DMS153 (cell line): ENCODE data around the gene KCNAB1.
A peak's percentile ranks its signal among the peaks of the same experiment; 100 is the strongest.
"Not testable (repeated sequence)": the region's sequence is repeated elsewhere in the genome, so short reads cannot be mapped to it uniquely, and the experiment has no call there.

Experiments used
- DNase-seq: peaks from one replicate; lab custom pipeline; 2025; lab: John Stamatoyannopoulos, UW

Gene KCNAB1

GRCh38 chr3:156273111-156273694, 152.8 kb downstream of the KCNAB1 start:
- DNase-seq = no peak

GRCh38 chr3:156274791-156275190, 154.4 kb downstream of the KCNAB1 start:
- DNase-seq = no peak

DNA sequence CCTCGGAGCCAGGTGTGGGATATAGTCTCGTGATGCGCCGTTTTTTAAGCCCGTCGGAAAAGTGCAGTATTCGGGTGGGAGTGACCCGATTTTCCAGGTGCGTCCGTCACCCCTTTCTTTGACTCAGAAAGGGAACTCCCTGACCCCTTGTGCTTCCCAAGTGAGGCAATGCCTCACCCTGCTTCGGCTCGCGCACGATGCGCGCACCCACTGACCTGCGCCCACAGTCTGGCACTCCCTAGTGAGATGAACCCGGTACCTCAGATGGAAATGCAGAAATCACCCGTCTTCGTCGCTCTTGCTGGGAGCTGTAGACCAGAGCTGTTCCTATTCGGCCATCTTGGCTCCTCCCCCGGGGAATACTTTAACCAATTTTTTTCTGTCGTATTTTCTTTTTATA, 164.3 kb downstream of the KCNAB1 start:
- not testable (repeated sequence) for DNase-seq

GRCh38 chr3:156285626-156286025, 165.2 kb downstream of the KCNAB1 start:
- peak; percentile 1 for DNase-seq

GRCh38 chr3:156290924-156291271, 170.5 kb downstream of the KCNAB1 start:
- no peak for DNase-seq

- no peak for DNase-seq
Observed at GRCh38 chr3:156291272-156292123, 171.1 kb downstream of the KCNAB1 start.

GRCh38 chr3:156293566-156293965, 173.2 kb downstream of the KCNAB1 start:
- no peak for DNase-seq

- no peak for DNase-seq
Observed at GRCh38 chr3:156297582-156297981, 177.2 kb downstream of the KCNAB1 start.

DNA sequence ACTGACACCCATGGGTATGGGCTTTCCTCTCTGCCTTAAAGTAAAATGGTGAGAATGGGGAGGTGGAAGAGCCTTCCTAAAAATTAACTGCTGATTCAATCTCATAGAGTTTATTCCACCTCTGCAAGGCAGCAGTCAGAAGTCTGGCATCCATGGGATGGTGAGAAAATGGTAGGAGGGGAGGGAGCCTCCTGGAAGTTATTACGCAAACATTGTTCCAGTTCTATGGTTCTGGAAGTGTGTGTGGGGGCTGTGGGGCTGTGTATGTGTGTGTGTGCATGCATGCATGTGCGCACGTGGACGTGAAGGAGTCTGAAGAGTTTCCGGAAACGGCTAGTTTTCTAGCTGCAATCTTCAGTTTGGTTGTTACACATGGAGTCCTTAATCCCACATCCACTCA, 177.6 kb downstream of the KCNAB1 start:
- DNase-seq = no peak

DNA sequence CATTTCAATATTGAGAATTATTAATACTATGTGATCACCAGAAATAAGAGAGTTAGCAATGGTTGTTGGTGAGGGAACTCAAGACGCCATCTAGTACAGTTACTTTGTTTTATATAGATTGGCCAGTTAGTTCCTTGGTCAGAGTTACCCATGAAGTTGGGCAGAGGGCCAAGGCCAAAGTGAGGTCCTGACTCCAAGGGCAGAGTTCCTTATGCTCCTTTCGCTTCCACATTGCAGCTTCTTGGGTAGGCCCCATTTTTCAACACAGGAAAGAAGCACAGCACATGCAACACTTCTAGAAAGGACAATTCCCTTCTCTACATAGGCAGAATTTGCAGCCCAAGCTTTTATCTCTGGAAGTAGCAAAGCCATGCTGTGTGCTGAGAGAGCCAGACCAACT, 178.6 kb downstream of the KCNAB1 start:
- DNase-seq = no peak

DNA sequence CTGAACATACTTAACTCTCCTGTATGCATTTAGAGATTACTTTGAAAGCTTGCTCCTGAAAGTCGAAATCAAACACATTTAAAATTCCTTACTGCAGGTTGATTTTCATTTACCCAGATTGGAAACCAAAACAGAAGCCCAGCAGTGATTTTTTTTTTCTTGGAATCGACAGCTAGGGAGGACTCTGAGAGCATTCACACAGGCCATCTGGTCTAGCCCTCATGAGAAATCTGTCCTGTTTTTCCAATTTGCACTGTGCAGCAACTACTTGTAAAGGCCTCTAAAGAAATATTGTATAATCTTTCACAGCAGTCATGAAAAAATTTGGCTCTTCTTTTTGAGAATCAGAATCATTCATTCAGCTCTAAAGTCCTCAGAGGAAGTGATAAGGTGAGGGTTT, 179.2 kb downstream of the KCNAB1 start:
- no peak for DNase-seq

- DNase-seq = no peak
Observed at GRCh38 chr3:156300371-156300770, 180.0 kb downstream of the KCNAB1 start.

GRCh38 chr3:156300929-156301840, 180.8 kb downstream of the KCNAB1 start:
- no peak for DNase-seq

DNA sequence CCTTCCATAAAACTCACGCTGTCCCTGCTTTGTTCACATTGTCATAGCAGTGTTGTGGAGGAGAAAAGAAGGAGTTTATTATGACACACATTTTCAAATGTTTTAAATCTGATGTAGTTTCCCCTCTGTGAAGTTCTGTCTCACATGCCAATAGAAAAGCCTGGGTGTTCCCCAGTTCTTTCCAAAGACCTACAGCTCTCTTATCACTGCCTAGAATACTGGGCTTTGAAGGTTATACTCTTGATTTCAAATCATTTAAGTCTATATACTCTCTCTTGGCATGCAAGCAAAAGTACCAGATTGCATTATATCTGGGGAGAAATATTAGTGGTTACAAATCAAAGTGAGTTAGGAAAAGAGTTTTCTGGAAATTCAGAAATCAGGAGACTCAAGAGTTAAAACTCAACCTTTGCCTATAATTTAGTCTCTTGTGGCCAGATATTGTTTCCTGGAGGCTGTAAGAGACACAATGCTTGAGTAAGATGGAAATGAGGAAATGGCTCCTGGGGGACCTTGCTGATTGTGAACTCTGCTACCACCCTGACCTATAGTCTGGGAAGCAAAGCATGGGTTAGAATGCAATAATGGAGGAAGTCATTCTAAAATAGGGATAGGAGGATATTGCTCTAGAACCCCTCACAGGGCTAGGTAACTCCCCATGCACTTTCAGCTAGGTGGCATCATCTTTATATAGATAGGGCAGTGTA, 182.8 kb downstream of the KCNAB1 start:
- DNase-seq = no peak

GRCh38 chr3:156304406-156304805, 184.0 kb downstream of the KCNAB1 start:
- DNase-seq = no peak

DNA sequence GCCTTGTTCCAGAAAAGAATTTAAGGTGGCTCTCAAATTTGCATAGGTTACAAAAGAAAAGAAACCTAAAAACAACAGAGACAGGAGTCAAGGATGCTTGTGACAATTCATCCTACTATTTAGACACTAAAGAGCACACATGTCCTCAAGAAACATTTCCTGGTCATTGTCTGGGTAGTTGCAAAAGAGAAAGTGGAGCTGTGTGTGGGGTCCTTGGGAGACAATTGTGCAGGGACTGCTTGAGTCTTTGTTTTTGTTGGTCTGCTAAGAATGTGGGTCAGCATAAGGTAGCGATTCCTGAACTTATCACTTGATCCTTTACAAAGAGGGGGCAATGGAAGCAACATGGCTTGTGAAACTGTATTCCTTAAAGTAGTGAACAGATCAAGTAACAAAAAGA, 185.3 kb downstream of the KCNAB1 start:
- no peak for DNase-seq

DNA sequence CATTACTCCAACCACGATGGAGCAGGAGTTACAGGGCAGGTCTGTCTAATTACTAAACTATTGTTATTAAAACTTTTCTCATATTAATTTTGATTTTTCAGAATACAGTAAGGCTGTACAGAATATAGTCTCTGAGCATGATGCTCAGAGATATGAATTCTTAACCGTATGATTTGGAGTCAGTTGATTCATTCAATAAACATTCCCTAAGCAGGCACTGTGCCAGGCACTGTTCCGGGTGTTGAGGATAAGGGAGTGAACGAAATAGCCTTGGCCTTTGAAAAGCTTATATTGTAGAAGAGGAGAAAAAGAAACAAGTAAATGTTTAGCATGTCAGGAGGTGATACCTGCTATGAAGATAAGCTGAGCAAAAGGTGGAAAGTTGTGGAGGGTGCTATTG, 187.3 kb downstream of the KCNAB1 start:
- no peak for DNase-seq

DNA sequence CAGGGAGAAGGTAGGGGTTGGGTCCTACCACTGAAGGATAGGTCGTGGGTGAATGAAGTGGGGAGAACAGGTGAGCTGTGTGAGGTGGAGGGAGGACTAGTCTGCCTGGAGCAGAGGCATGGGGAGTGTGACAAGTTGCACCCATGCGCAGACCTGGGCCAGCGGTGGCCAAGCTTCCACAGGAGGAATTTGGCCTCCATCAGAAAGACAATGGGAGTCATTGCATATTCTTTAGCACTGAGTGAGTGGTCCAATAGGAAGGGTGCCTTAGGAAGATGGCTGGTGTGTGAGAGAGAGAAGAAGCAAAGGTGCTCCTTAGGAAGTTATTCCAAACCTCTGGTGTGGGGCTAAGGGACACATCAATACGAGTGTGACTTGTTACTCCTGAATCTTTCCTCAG, 191.1 kb downstream of the KCNAB1 start:
- no peak for DNase-seq

DNA sequence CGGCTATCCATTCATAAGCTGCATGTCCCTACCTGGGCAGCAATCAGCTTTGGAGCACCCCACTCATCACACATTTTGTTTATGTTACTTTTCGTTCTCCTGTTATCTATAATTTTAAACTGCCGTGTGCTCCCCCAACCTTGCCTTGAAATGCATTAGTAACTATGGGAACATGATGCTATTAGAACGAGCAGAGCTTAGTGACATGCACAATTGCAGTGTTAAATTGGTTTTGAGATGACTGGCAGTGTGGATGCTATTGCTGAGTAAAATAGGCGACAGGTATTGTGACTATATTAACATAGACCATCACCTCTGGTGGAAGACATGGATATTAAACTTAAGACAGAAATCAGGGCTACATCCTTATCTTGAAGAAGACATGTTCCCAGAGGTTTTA, 191.6 kb downstream of the KCNAB1 start:
- DNase-seq = no peak

DNA sequence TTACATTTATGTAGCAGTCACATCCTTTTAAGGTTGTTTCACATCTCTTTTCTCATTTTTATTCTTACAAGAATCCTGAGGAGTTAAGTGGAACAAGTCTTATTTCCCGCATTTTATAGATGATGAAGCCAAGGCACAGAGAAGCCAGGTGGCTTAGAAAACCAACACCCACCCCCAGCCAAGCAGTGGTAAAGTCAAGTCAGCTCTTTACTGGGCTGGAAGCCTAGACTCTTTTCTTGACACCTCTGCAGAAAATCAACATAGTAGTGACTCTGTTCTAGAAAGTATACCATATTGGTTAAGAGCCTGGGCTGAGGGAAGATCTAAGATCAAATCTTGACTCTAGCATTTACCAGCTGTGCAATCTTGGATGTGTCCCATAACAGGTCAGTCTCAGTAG, 195.7 kb downstream of the KCNAB1 start:
- DNase-seq = no peak

DNA sequence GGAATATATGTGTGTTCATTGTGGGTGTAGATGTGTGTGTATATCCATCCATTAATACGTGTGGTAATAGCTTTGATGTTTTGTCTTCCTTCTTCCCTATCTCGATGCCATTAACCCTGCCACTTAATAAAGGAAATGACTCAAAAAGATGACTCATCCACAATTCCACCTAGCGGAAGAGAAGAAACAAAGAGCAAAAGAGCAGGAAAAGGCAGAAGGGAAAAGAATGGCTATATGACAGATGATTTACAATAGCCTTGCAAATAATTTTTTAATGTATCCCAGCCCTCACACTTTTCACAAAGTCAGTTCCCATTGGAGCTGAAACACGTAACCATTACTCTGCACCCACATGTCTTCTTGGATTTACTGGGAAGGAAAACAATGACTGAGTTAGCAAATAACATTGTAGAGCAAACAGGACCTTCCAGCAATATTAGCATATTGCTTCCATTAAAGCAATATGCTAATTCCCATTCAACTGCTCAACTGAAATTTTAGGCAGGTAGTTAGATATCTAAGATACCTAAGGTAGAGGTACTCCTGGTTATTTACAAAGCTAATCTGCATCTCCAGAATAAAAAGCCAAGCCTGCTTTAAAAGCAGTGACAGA, 197.2 kb downstream of the KCNAB1 start:
- peak; percentile 71 for DNase-seq

DNA sequence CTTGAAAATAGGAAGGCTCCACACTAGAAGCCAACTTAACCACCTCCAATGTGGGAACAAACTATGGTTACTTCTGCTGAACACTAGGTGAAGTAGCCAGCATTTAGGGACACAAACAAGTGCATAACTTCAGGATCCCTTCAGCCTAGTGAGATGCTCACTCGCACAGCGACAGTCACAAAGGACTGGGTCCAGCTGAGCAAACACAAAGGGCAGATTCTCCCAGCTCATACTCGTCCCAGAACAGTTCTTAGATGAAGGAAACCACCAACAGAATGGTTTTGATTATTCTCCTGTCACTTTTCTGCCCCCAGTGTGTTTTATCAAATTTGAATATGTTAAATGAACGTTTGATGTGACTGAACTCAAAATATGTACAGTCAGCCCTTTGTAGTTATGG, 201.6 kb downstream of the KCNAB1 start:
- DNase-seq = no peak
